Ascending aorta (tissue), 2 donors: ENCODE measurements around the gene DLGAP4. TPM values are rescaled to one million over a fixed set of nuclear protein-coding genes. Genes with fewer than 3 reads are reported as not detected.
"Not testable (repeated sequence)": the region's sequence is repeated elsewhere in the genome, so short reads cannot be mapped to it uniquely, and the experiment has no call there.

Source experiments
- DNase-seq, 2 donors: peaks; one replicate each; pipeline ENCODE4 v3.0.0-alpha.2; 2019; ENCODE audit warnings: low spot score in 2 of 2
- H3K27ac ChIP-seq, 2 donors: fragments of 200-600 bp; sonication (generic); one replicate each; pipeline ENCODE4 v1.5.1; 2016 to 2017; ENCODE audit warnings: mild to moderate bottlenecking in 1 of 2
- H3K27me3 ChIP-seq: fragments of 200-600 bp; sonication (generic); one replicate; pipeline ENCODE4 v1.5.1; 2017
- H3K36me3 ChIP-seq, 2 donors: fragments of 200-600 bp; sonication (generic); one replicate each; pipeline ENCODE4 v1.5.1; 2016
- H3K4me1 ChIP-seq, 2 donors: fragments of 200-600 bp; sonication (generic); one replicate each; pipeline ENCODE4 v1.5.1; 2016 to 2017; ENCODE audit warnings: mild to moderate bottlenecking in 1 of 2
- H3K4me3 ChIP-seq, 2 donors: fragments of 200-600 bp; sonication (generic); one replicate each; pipeline ENCODE4 v1.5.1; 2016 to 2017; ENCODE audit warnings: mild to moderate bottlenecking in 1 of 2
- H3K9me3 ChIP-seq, 2 donors: fragments of 200-600 bp; sonication (generic); one replicate each; pipeline ENCODE4 v1.5.1; 2016
- CTCF ChIP-seq, 3 experiments: fragments of 200-600 bp in 2 of 3; fragments of 450-650 bp in 1 of 3; sonication (generic) in 2 of 3; IDR thresholded peaks; one replicate each; pipeline ENCODE4 v1.5.1; 2016 to 2019; ENCODE audit warnings: antibody characterized with exemption in 3 of 3, mild to moderate bottlenecking in 1 of 3, moderate library complexity in 1 of 3
- intact Hi-C: fragments of 100-400 bp; cut with DNase I; formaldehyde crosslinking; loops from one replicate; pipeline ENCODE4 v1.15.1; 2023
- total RNA-seq: library from RNA; depleted of rRNA; stranded (reverse); fragments of >200 nt; gene quantifications from one replicate; pipeline ENCODE4 v1.1.0, GENCODE V29; 2016

DLGAP4 gene
- total RNA-seq, 1 donor from 2014 or later = 98.2 TPM

DNA sequence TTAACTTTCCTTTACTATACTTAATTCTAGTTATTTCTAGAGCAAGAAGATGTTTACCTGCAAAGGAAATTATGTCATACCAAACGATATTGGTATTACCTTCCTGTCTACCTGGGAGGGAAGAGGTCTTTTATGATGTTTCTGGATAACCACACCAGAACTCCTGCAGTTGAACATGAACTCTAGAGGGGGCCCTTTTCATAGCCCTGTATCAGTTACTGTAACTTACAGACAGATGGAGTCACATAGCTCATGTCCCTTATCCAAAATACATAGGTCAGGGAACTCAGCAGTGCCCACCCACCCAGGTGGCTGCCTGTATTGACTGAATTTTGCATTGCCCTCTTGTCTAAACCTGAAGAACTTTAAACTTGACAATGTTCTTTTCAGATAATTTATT, 200.1 kb downstream of the DLGAP4 start:
- peak in 1 of 3 experiments; percentile 15 for TF ChIP-seq CTCF (IDR thresholded peaks at IDR 0.05)
- Histone ChIP-seq H3K27ac (no peak overlapping the region), H3K9me3 (no peaks in the 10 kb centered on the region), H3K4me1 (no peaks in the 10 kb centered on the region), H3K36me3 (peaks cover 72 to 79% of the 10 kb centered on the region in 2 donors), H3K4me3 (no peak overlapping the region), H3K27me3 (no peaks in the 10 kb centered on the region)
- no peak for DNase-seq
- intact Hi-C loops = no loop called here

DNA sequence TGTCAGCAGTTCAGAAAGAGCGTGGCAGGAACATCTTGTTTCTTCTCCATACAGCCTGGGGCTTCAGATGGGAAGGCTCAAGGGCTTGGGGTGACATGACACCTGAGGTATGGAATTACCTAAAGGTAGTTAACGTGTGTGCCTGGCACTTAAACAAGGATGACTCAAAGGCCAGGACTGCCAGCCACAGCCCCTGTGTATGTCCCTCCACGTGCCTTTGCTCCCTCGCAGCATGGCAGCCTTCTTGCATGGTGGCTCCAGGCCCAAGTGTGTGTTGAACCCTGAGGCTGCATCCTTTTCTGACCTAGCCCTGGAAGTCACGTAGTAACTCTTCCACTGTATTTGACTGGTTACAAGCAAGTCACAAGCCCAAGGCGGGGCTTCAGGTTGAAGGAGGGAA, 201.6 kb downstream of the DLGAP4 start:
- no peak for TF ChIP-seq CTCF (IDR thresholded peaks at IDR 0.05)
- no peaks in the 10 kb centered on the region for H3K9me3 ChIP-seq
- DNase-seq = peak in 1 of 2 donors; percentile 53
- no peaks in the 10 kb centered on the region for H3K4me1 ChIP-seq
- no peaks in the 10 kb centered on the region for H3K27me3 ChIP-seq
- intact Hi-C loops = no loop called here
- no peak overlapping the region for H3K27ac ChIP-seq
- no peak overlapping the region for H3K4me3 ChIP-seq
- H3K36me3 ChIP-seq = peaks cover 74 to 83% of the 10 kb centered on the region in 2 donors

DNA sequence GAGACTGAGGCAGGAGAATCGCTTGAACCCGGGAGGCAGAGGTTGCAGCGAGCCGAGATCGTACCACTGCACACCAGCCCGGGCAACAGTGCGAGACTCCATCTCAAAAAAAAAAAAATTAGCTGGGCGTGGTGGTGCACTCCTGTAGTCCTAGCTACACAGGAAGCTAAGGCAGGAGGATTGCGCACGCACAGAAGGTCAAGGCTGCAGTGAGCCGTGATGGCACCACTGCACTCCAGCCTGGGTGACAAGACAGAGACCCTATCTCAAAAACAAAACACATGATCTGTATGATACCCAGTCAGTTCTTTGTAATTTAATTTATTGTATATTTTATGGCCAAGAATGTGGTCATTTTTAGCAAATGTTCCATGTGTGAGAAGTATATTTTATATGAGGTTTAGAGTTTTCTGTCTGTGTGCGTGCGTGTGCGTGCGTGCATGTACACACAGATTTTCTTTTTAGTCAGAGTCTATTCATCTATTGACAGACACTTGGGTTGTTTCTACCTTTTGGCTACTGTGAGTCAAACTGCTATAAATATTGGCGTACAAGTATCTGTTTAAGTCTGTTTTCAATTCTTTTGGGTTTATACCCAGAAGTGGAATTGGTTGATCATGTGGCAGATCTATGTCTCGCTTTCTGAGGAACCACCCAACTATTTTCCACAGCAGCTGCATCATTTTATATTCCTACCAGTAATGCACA, 213.0 kb downstream of the DLGAP4 start:
- H3K27me3 ChIP-seq = no peaks in the 10 kb centered on the region
- no peak overlapping the region for H3K27ac ChIP-seq
- no peak overlapping the region for H3K4me3 ChIP-seq
- H3K9me3 ChIP-seq = no peaks in the 10 kb centered on the region
- H3K4me1 ChIP-seq = peaks cover 0 to 21% of the 10 kb centered on the region in 2 donors
- H3K36me3 ChIP-seq = peaks cover 31 to 69% of the 10 kb centered on the region in 2 donors
- intact Hi-C loops = no loop called here
- no peak for TF ChIP-seq CTCF (IDR thresholded peaks at IDR 0.05)
- DNase-seq = no peak

GRCh38 chr20:36519944-36520343, 213.8 kb downstream of the DLGAP4 start:
- Histone ChIP-seq H3K36me3 (peaks cover 39 to 69% of the 10 kb centered on the region in 2 donors), H3K4me3 (no peak overlapping the region), H3K27me3 (no peaks in the 10 kb centered on the region), H3K9me3 (no peaks in the 10 kb centered on the region), H3K4me1 (peaks cover 0 to 21% of the 10 kb centered on the region in 2 donors), H3K27ac (no peak overlapping the region)
- peak in 1 of 2 donors; percentile 2 for DNase-seq
- intact Hi-C loops = no loop called here
- no peak for TF ChIP-seq CTCF (IDR thresholded peaks at IDR 0.05)

DNA sequence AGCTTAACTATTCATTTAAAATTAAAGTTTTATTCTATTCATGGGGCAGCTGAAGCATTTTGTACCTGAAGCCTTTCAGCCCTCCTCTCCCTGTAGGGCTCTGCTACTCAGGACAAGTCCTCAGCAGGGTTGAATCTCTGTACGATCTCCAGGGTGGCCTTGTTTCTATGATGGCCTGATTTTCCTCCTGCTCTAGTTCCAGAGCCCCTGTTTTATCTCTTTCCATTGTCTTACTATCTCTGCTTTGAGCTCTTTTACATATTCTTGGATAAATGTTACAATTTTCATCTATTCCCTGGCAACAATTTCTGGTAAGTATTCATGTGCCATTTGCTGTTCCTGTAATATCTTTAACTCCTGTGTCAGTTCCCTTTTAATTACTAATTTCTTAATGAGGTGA, 215.4 kb downstream of the DLGAP4 start:
- DNase-seq = peak in 1 of 2 donors; percentile 11
- intact Hi-C loops = no loop called here
- no peak for TF ChIP-seq CTCF (IDR thresholded peaks at IDR 0.05)

DNA sequence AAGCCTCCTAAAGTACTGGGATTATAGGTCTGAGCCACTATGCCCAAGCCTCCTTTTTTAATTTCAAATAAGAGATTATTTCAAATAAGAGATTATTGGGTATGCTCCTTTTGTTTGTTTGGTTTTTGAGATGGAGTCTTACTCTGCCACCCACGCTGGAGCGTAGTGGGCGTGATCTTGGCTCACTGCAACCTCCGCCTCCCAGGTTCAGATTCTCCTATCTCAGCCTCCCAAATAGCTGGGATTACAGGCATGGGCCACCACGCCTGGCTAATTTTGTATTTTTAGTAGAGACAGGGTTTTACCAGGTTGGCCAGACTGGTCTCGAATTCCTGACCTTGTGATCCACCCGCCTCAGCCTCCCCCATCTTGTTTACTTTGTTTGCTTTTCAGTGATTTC, 216.3 kb downstream of the DLGAP4 start:
- H3K27me3 ChIP-seq, H3K4me3 ChIP-seq, intact Hi-C loops, H3K9me3 ChIP-seq: not testable (repeated sequence)
- DNase-seq = peak in 1 of 2 donors; percentile 27
- Histone ChIP-seq H3K36me3 (peaks cover 62 to 83% of the 10 kb centered on the region in 2 donors), H3K27ac (peak overlapping the region; percentile 50 to 56), H3K4me1 (peaks cover 0 to 22% of the 10 kb centered on the region in 2 donors)

More for the DNA sequence above, 215.4 kb downstream of the DLGAP4 start:
- H3K9me3 ChIP-seq = no peaks in the 10 kb centered on the region
- no peak overlapping the region for H3K4me3 ChIP-seq
- peaks cover 55 to 78% of the 10 kb centered on the region in 2 donors for H3K36me3 ChIP-seq
- H3K4me1 ChIP-seq = peaks cover 0 to 19% of the 10 kb centered on the region in 2 donors
- H3K27ac ChIP-seq = peak overlapping the region; percentile 5 to 50
- no peaks in the 10 kb centered on the region for H3K27me3 ChIP-seq
